Measurements from ENCODE around the gene GRIK3.

GRIK3 gene

GRCh38 chr1:36941316-36941978 is 92.9 kb downstream of the GRIK3 start:
- CTCF ChIA-PET: no interaction called here
- H3K27ac ChIP-seq (ENCODE audit: extremely low read depth, low read depth, low read length): no peak overlapping the region
- no peaks in the 10 kb centered on the region for H3K9me3 ChIP-seq (ENCODE audit: control insufficient read depth, insufficient read depth, low read depth, low read length)
- TF ChIP-seq ZNF692 (tag by site-specific recombination; IDR thresholded peaks at IDR 0.05) (no peak), PRDM1 (tag by site-specific recombination; IDR thresholded peaks at IDR 0.05) (no peak), HOXD13 (CRISPR knock-in tag; IDR thresholded peaks at IDR 0.05; ENCODE audit: borderline replicate concordance) (no peak), ZNF623 (tag by site-specific recombination; IDR thresholded peaks at IDR 0.05) (no peak), ZNF670 (tag by site-specific recombination; IDR thresholded peaks at IDR 0.05; ENCODE audit: low read depth) (no peak), ZNF416 (tag by site-specific recombination; IDR thresholded peaks at IDR 0.05) (no peak), ZBTB49 (tag by site-specific recombination; IDR thresholded peaks at IDR 0.05; ENCODE audit: low read depth) (no peak), ZNF558 (tag by site-specific recombination; IDR thresholded peaks at IDR 0.05) (no peak), ZNF16 (tag by site-specific recombination; IDR thresholded peaks at IDR 0.05; ENCODE audit: low read depth) (no peak), ZNF560 (tag by site-specific recombination; IDR thresholded peaks at IDR 0.05; ENCODE audit: borderline replicate concordance) (no peak), ZNF785 (tag by site-specific recombination; IDR thresholded peaks at IDR 0.05) (no peak)
- TF ChIP-seq, protein P1, sequence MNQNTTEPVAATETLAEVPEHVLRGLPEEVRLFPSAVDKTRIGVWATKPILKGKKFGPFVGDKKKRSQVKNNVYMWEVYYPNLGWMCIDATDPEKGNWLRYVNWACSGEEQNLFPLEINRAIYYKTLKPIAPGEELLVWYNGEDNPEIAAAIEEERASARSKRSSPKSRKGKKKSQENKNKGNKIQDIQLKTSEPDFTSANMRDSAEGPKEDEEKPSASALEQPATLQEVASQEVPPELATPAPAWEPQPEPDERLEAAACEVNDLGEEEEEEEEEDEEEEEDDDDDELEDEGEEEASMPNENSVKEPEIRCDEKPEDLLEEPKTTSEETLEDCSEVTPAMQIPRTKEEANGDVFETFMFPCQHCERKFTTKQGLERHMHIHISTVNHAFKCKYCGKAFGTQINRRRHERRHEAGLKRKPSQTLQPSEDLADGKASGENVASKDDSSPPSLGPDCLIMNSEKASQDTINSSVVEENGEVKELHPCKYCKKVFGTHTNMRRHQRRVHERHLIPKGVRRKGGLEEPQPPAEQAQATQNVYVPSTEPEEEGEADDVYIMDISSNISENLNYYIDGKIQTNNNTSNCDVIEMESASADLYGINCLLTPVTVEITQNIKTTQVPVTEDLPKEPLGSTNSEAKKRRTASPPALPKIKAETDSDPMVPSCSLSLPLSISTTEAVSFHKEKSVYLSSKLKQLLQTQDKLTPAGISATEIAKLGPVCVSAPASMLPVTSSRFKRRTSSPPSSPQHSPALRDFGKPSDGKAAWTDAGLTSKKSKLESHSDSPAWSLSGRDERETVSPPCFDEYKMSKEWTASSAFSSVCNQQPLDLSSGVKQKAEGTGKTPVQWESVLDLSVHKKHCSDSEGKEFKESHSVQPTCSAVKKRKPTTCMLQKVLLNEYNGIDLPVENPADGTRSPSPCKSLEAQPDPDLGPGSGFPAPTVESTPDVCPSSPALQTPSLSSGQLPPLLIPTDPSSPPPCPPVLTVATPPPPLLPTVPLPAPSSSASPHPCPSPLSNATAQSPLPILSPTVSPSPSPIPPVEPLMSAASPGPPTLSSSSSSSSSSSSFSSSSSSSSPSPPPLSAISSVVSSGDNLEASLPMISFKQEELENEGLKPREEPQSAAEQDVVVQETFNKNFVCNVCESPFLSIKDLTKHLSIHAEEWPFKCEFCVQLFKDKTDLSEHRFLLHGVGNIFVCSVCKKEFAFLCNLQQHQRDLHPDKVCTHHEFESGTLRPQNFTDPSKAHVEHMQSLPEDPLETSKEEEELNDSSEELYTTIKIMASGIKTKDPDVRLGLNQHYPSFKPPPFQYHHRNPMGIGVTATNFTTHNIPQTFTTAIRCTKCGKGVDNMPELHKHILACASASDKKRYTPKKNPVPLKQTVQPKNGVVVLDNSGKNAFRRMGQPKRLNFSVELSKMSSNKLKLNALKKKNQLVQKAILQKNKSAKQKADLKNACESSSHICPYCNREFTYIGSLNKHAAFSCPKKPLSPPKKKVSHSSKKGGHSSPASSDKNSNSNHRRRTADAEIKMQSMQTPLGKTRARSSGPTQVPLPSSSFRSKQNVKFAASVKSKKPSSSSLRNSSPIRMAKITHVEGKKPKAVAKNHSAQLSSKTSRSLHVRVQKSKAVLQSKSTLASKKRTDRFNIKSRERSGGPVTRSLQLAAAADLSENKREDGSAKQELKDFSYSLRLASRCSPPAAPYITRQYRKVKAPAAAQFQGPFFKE (tag by site-specific recombination; IDR thresholded peaks at IDR 0.05; ENCODE audit: borderline replicate concordance): no peak
- TF ChIP-seq, protein P2, sequence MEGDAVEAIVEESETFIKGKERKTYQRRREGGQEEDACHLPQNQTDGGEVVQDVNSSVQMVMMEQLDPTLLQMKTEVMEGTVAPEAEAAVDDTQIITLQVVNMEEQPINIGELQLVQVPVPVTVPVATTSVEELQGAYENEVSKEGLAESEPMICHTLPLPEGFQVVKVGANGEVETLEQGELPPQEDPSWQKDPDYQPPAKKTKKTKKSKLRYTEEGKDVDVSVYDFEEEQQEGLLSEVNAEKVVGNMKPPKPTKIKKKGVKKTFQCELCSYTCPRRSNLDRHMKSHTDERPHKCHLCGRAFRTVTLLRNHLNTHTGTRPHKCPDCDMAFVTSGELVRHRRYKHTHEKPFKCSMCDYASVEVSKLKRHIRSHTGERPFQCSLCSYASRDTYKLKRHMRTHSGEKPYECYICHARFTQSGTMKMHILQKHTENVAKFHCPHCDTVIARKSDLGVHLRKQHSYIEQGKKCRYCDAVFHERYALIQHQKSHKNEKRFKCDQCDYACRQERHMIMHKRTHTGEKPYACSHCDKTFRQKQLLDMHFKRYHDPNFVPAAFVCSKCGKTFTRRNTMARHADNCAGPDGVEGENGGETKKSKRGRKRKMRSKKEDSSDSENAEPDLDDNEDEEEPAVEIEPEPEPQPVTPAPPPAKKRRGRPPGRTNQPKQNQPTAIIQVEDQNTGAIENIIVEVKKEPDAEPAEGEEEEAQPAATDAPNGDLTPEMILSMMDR (tag by site-specific recombination; IDR thresholded peaks at IDR 0.05): no peak
- H3K36me3 ChIP-seq (ENCODE audit: control insufficient read depth in 2 of 2, insufficient read depth in 1 of 2, low read length in 2 of 2): no peaks in the 10 kb centered on the region
- POLR2A ChIA-PET: no interaction called here
- no peak overlapping the region for H3K4me3 ChIP-seq (ENCODE audit: low read depth, low read length)
- no peaks in the 10 kb centered on the region for H3K4me1 ChIP-seq (ENCODE audit: control insufficient read depth, insufficient read depth, low read length)
